K562 (cell line): ENCODE results near the gene CBX8. TPM values are rescaled to one million over a fixed set of nuclear protein-coding genes. Genes with fewer than 3 reads are reported as not detected.

Experiments used
- CTCFL ChIP-seq: IDR thresholded peaks from 2 replicates; pipeline ENCODE4 v1.6.1; 2011; ENCODE audit warnings: borderline replicate concordance, low read depth, mild to moderate bottlenecking, moderate library complexity, low read length; ENCODE audit not compliant: insufficient read depth, poor library complexity, severe bottlenecking
- E2F4 ChIP-seq: sonication (generic); formaldehyde crosslinking; IDR thresholded peaks from 2 replicates; pipeline ENCODE4 v1.8.0; 2022; ENCODE audit warnings: mild to moderate bottlenecking, low read depth, missing genetic modification reagents
- FOXP4 ChIP-seq: sonication (generic); formaldehyde crosslinking; IDR thresholded peaks from 2 replicates; pipeline ENCODE4 v1.8.0; 2022; ENCODE audit warnings: mild to moderate bottlenecking, missing genetic modification reagents, borderline replicate concordance
- HSF4 ChIP-seq: fragments of 250-450 bp; sonication (Bioruptor Pico); IDR thresholded peaks from 2 replicates; pipeline ENCODE4 v2.1.2; 2022; ENCODE audit warnings: mild to moderate bottlenecking, moderate library complexity, borderline replicate concordance
- LEF1 ChIP-seq: fragments of 450-650 bp; IDR thresholded peaks from 2 replicates; pipeline ENCODE4 v1.6.1; 2016; ENCODE audit warnings: mild to moderate bottlenecking
- MLX ChIP-seq, 2 experiments: fragments of 450-650 bp in 1 of 2; sonication (generic) in 1 of 2; formaldehyde crosslinking; conservative IDR thresholded peaks; 2 replicates each; pipeline versions ENCODE4 v1.4.0 to v1.8.1; 2020 to 2022; ENCODE audit warnings: mild to moderate bottlenecking in 1 of 2, missing genetic modification reagents in 1 of 2
- NELFE ChIP-seq: IDR thresholded peaks from 2 replicates; pipeline ENCODE4 v1.6.1; 2011; ENCODE audit warnings: mild to moderate bottlenecking; ENCODE audit not compliant: insufficient read depth, insufficient read length
- NR3C1 ChIP-seq: sonication (generic); formaldehyde crosslinking; IDR thresholded peaks from 2 replicates; pipeline ENCODE4 v1.8.1; 2022; ENCODE audit warnings: missing genetic modification reagents
- STAT6 ChIP-seq: sonication (generic); formaldehyde crosslinking; IDR thresholded peaks from 2 replicates; pipeline ENCODE4 v1.8.1; 2023; ENCODE audit warnings: mild to moderate bottlenecking, missing genetic modification reagents
- ZBTB43 ChIP-seq: sonication (generic); formaldehyde crosslinking; IDR thresholded peaks from 2 replicates; pipeline ENCODE4 v1.8.0; 2023; ENCODE audit warnings: mild to moderate bottlenecking, missing genetic modification reagents
- ZNF316 ChIP-seq: fragments of 450-650 bp; IDR thresholded peaks from 2 replicates; pipeline ENCODE4 v1.6.1; 2016
- ZNF79 ChIP-seq: fragments of 250-450 bp; sonication (Bioruptor Pico); IDR thresholded peaks from 2 replicates; pipeline ENCODE4 v1.4.0; 2020; ENCODE audit warnings: low read depth, mild to moderate bottlenecking, moderate library complexity
- polyA plus RNA-seq, 8 experiments: library from polyadenylated mRNA; depleted of rRNA in 4 of 8; stranded (reverse) in 5 of 8; unstranded in 3 of 8; fragments of >200 nt; fragmentation: Nextera tagmentation in 2 of 8; fragmentation: Illumina TruSeq in 1 of 8; extraction: Ambion mirVana in 2 of 8; extraction: Trizol in 1 of 8; gene quantifications; 2 replicates each; pipeline versions ENCODE4 v1.2.1 to v1.2.3, GENCODE V29; 2011 to 2014; ENCODE audit warnings: inconsistent platforms in 1 of 8, missing spikeins in 1 of 8
- total RNA-seq, 7 experiments: library from RNA; depleted of rRNA in 6 of 7; stranded (reverse); fragments of >200 nt in 6 of 7; fragmentation: Illumina TruSeq in 2 of 7; extraction: Trizol in 2 of 7; gene quantifications; 2 replicates each; pipeline versions ENCODE4 v1.2.1 to v1.2.3, GENCODE V29; 2011 to 2021; ENCODE audit warnings: low replicate concordance in 1 of 7

CBX8 gene
- total and polyA plus RNA-seq, 9 of the 15 experiments (the other 6 are each of a cell fraction or from before 2014, with no cell fraction given), result 0.08 to 11.9 (median 2.6) TPM

- TF ChIP-seq STAT6 (CRISPR knock-in tag) (no peak), ZBTB43 (no peak), FOXP4 (CRISPR knock-in tag) (no peak), NR3C1 (no peak), E2F4 (CRISPR knock-in tag) (no peak), LEF1 (0 out of 2 replicates have a peak, but pooled peaks have one; percentile 23), NELFE (no peak), HSF4 (CRISPR knock-in tag) (no peak), CTCFL (no peak), ZNF316 (peak; percentile 68), ZNF79 (CRISPR knock-in tag) (no peak), MLX (CRISPR knock-in tag; conservative IDR thresholded peaks at IDR 0.05) (no peak)
Observed at GRCh38 chr17:79821331-79822095, 24.6 kb upstream of the CBX8 start (continued).
